Parathyroid adenoma (tissue), 2 donors: ENCODE results near the gene RASA3.

ENCODE experiments used
- H2AFZ ChIP-seq: fragments of 300-600 bp; sonication (generic); one replicate; pipeline ENCODE4 v1.7.0; 2017; ENCODE audit warnings: antibody characterized with exemption, mild to moderate bottlenecking
- H3K27ac ChIP-seq: fragments of 300-600 bp; sonication (generic); one replicate; pipeline ENCODE4 v1.7.0; 2017
- H3K27me3 ChIP-seq: fragments of 300-600 bp; sonication (generic); one replicate; pipeline ENCODE4 v1.7.0; 2017; ENCODE audit warnings: low read length; ENCODE audit not compliant: control insufficient read depth, insufficient read depth
- H3K36me3 ChIP-seq: fragments of 300-600 bp; sonication (generic); one replicate; pipeline ENCODE4 v1.7.0; 2017; ENCODE audit warnings: low read length; ENCODE audit not compliant: control insufficient read depth, insufficient read depth
- H3K4me1 ChIP-seq: fragments of 300-600 bp; sonication (generic); one replicate; pipeline ENCODE4 v1.7.0; 2017; ENCODE audit warnings: control low read depth
- H3K4me2 ChIP-seq: fragments of 300-600 bp; sonication (generic); one replicate; pipeline ENCODE4 v1.7.0; 2017; ENCODE audit warnings: low read length
- H3K4me3 ChIP-seq: fragments of 300-600 bp; sonication (generic); one replicate; pipeline ENCODE4 v1.7.0; 2017; ENCODE audit warnings: low read depth, low read length
- H3K79me2 ChIP-seq: fragments of 300-600 bp; sonication (generic); one replicate; pipeline ENCODE4 v1.7.0; 2017; ENCODE audit warnings: control low read depth
- H3K9ac ChIP-seq: fragments of 300-600 bp; sonication (generic); one replicate; pipeline ENCODE4 v1.7.0; 2017; ENCODE audit warnings: mild to moderate bottlenecking
- H3K9me3 ChIP-seq: fragments of 300-600 bp; sonication (generic); one replicate; pipeline ENCODE4 v1.7.0; 2017; ENCODE audit warnings: low read length; ENCODE audit not compliant: control insufficient read depth
- CTCF ChIP-seq: fragments of 300-600 bp; sonication (generic); IDR thresholded peaks from one replicate; pipeline ENCODE4 v1.7.0; 2017; ENCODE audit warnings: antibody characterized with exemption, mild to moderate bottlenecking
- donor health status: primary hyperparathyroidism.

RASA3 gene

GRCh38 chr13:114079601-114080536, 52.6 kb downstream of the RASA3 start:
- Histone ChIP-seq H3K4me1 (no peaks in the 10 kb centered on the region), H3K79me2 (no peaks in the 10 kb centered on the region), H3K4me2 (no peak overlapping the region), H3K9ac (no peak overlapping the region), H2AFZ (no peak overlapping the region), H3K36me3 (no peaks in the 10 kb centered on the region), H3K27me3 (no peaks in the 10 kb centered on the region), H3K4me3 (no peak overlapping the region), H3K9me3 (no peaks in the 10 kb centered on the region), H3K27ac (no peak overlapping the region)
- no peak for TF ChIP-seq CTCF

- H3K27me3 ChIP-seq: no peaks in the 10 kb centered on the region
- TF ChIP-seq CTCF: no peak
- H3K4me2 ChIP-seq: no peak overlapping the region
- no peak overlapping the region for H3K27ac ChIP-seq
- no peak overlapping the region for H3K9ac ChIP-seq
- no peak overlapping the region for H2AFZ ChIP-seq
- H3K36me3 ChIP-seq: no peaks in the 10 kb centered on the region
- no peaks in the 10 kb centered on the region for H3K9me3 ChIP-seq
- H3K79me2 ChIP-seq: no peaks in the 10 kb centered on the region
- H3K4me3 ChIP-seq: no peak overlapping the region
- no peaks in the 10 kb centered on the region for H3K4me1 ChIP-seq
Observed at GRCh38 chr13:114078461-114079451, 53.7 kb downstream of the RASA3 start.

- Histone ChIP-seq H3K36me3 (no peaks in the 10 kb centered on the region), H3K27me3 (no peaks in the 10 kb centered on the region), H3K4me1 (no peaks in the 10 kb centered on the region), H2AFZ (no peak overlapping the region), H3K27ac (no peak overlapping the region), H3K79me2 (no peaks in the 10 kb centered on the region), H3K9me3 (no peaks in the 10 kb centered on the region), H3K9ac (no peak overlapping the region), H3K4me2 (no peak overlapping the region), H3K4me3 (no peak overlapping the region)
- no peak for TF ChIP-seq CTCF
Observed at GRCh38 chr13:114077933-114078325, 54.5 kb downstream of the RASA3 start.

- TF ChIP-seq CTCF: no peak
Observed at GRCh38 chr13:114077099-114077932, 55.1 kb downstream of the RASA3 start.

More at GRCh38 chr13:114077099-114077932, 55.1 kb downstream of the RASA3 start:
- Histone ChIP-seq H3K79me2 (no peaks in the 10 kb centered on the region), H3K27ac (no peak overlapping the region), H3K9me3 (no peaks in the 10 kb centered on the region), H3K36me3 (no peaks in the 10 kb centered on the region), H3K4me3 (no peak overlapping the region), H3K4me2 (no peak overlapping the region), H3K9ac (no peak overlapping the region), H2AFZ (no peak overlapping the region), H3K4me1 (no peaks in the 10 kb centered on the region), H3K27me3 (no peaks in the 10 kb centered on the region)
